ENCODE data around the gene RELL1. TPM values are rescaled to one million over a fixed set of nuclear protein-coding genes. Genes with fewer than 3 reads are reported as not detected.
A peak's percentile ranks its signal among the peaks of the same experiment; 100 is the strongest.

Gene RELL1
- total and polyA plus RNA-seq, 12 donors = 2.3 to 39.9 (median 26.7) TPM

- TF ChIP-seq CTCF (IDR thresholded peaks at IDR 0.05) = no peak
- WGBS, 2 donors = 65 to 71% methylated on average over 4 of the region's 4 CpGs
- peaks cover 0 to 30% (median 6%) of the 10 kb centered on the region in 9 donors for H3K4me1 ChIP-seq
- H3K9me3 ChIP-seq = no peaks in the 10 kb centered on the region
- no peak for DNase-seq
- peaks cover 0 to 85% (median 11%) of the 10 kb centered on the region in 9 donors for H3K36me3 ChIP-seq
- H3K4me3 ChIP-seq = no peak overlapping the region
- peak overlapping the region in 1 of 10 donors; percentile 29 for H3K27ac ChIP-seq
- intact Hi-C loops (cut with DNase I) = loop anchor here in 1 of 10 donors (5.0 kb wide), 1 partner anchor 58 kb away; the partner anchor contains the start of gene RELL1
- peak in 5 of 8 donors; percentile 37 to 83 (median 43) for ATAC-seq
- no peaks in the 10 kb centered on the region for H3K27me3 ChIP-seq
These were observed 57.1 kb downstream of the RELL1 start for GRCh38 chr4:37628977-37629609.

- Histone ChIP-seq H3K27me3 (no peaks in the 10 kb centered on the region), H3K4me3 (no peak overlapping the region), H3K27ac (no peak overlapping the region), H3K4me1 (peaks cover 0 to 42% (median 6%) of the 10 kb centered on the region in 9 donors), H3K9me3 (no peaks in the 10 kb centered on the region), H3K36me3 (peaks cover 0 to 67% (median 5%) of the 10 kb centered on the region in 9 donors)
- TF ChIP-seq CTCF (IDR thresholded peaks at IDR 0.05) = no peak
- DNase-seq (no peak), ATAC-seq (no peak)
- intact Hi-C loops (cut with DNase I) = loop anchor here in 1 of 10 donors (5.0 kb wide), 1 partner anchor 60 kb away; the partner anchor contains the start of gene RELL1
- 83 to 90% methylated on average over 3 of the region's 3 CpGs for WGBS, 2 donors
These were observed 58.9 kb downstream of the RELL1 start for GRCh38 chr4:37627263-37627662.

- Histone ChIP-seq H3K36me3 (peaks cover 0 to 61% (median 3%) of the 10 kb centered on the region in 9 donors), H3K27ac (no peak overlapping the region), H3K4me3 (no peak overlapping the region), H3K9me3 (no peaks in the 10 kb centered on the region), H3K27me3 (no peaks in the 10 kb centered on the region), H3K4me1 (peaks cover 0 to 34% (median 6%) of the 10 kb centered on the region in 9 donors)
- DNase-seq (no peak), ATAC-seq (no peak)
- 96 to 99% methylated on average over 1 of the region's 1 CpG for WGBS, 2 donors
- no peak for TF ChIP-seq CTCF (IDR thresholded peaks at IDR 0.05)
- intact Hi-C loops (cut with DNase I) = loop anchor here in 1 of 10 donors (5.0 kb wide), 1 partner anchor 62 kb away; the partner anchor contains the start of gene RELL1
These were observed 60.7 kb downstream of the RELL1 start for GRCh38 chr4:37625499-37625898.

GRCh38 chr4:37623940-37624339 is 62.2 kb downstream of the RELL1 start:
- TF ChIP-seq CTCF (IDR thresholded peaks at IDR 0.05) = no peak
- Histone ChIP-seq H3K36me3 (peaks cover 0 to 52% (median 0%) of the 10 kb centered on the region in 9 donors), H3K4me1 (peaks cover 0 to 31% (median 3%) of the 10 kb centered on the region in 9 donors), H3K4me3 (no peak overlapping the region), H3K27ac (no peak overlapping the region), H3K27me3 (no peaks in the 10 kb centered on the region), H3K9me3 (no peaks in the 10 kb centered on the region)
- ATAC-seq = peak in 1 of 8 donors; percentile 28
- intact Hi-C loops (cut with DNase I) = no loop called here
- DNase-seq = no peak
- 64 to 69% methylated on average over 8 of the region's 8 CpGs for WGBS, 2 donors
